ENCODE measurements around the gene KCNQ2. TPM values are rescaled to one million over a fixed set of nuclear protein-coding genes. Genes with fewer than 3 reads are reported as not detected.
"Not testable (repeated sequence)": the region's sequence is repeated elsewhere in the genome, so short reads cannot be mapped to it uniquely, and the experiment has no call there.

KCNQ2 gene
- polyA plus RNA-seq, 3 donors = not detected

- no peak overlapping the region for H3K4me2 ChIP-seq (replicated peaks; ENCODE audit: extremely low read depth, low read length, poor library complexity, severe bottlenecking)
- TF ChIP-seq CTCF (IDR thresholded peaks at IDR 0.05) = no peak
- Mint-ChIP-seq H3K9me3 (peaks cover 2 to 7% (median 4%) of the 10 kb centered on the region in 7 donors), H3K4me3 (no peak overlapping the region), H3K27me3 (ENCODE audit: low read depth in 3 of 3) (peaks cover 12 to 43% (median 23%) of the 10 kb centered on the region in 3 donors), H3K4me1 (no peaks in the 10 kb centered on the region), H3K36me3 (no peaks in the 10 kb centered on the region), H3K27ac (no peak overlapping the region)
- WGBS (ENCODE audit: insufficient coverage) = 94% methylated on average over 15 of the region's 21 CpGs
- H3K79me2 ChIP-seq (ENCODE audit: insufficient read depth, low read length) = no peaks in the 10 kb centered on the region
- no peaks in the 10 kb centered on the region for H3K36me3 ChIP-seq (replicated peaks in 1 of 2; ENCODE audit: control insufficient read depth in 1 of 2, insufficient read depth in 2 of 2, low read length in 2 of 2)
- H3K27ac ChIP-seq (ENCODE audit: low read depth in 1 of 2, low read length in 2 of 2) = no peak overlapping the region
- peaks cover 0 to 19% of the 10 kb centered on the region in 2 donors for H3K27me3 ChIP-seq (ENCODE audit: control insufficient read depth in 2 of 2, insufficient read depth in 2 of 2, low read length in 2 of 2)
- no peak overlapping the region for H3K9ac ChIP-seq (ENCODE audit: insufficient read depth, low read length, poor library complexity, severe bottlenecking)
- H2AFZ ChIP-seq (ENCODE audit: insufficient read depth, low read depth, low read length, poor library complexity, severe bottlenecking) = no peak overlapping the region
- H4K20me1 ChIP-seq (ENCODE audit: insufficient read depth, low read length) = no peaks in the 10 kb centered on the region
- no peak for DNase-seq
- H3K4me3 ChIP-seq (replicated peaks in 1 of 3; ENCODE audit: low read depth in 2 of 3, low read length in 3 of 3) = no peak overlapping the region
- no peaks in the 10 kb centered on the region for H3K4me1 ChIP-seq (ENCODE audit: control insufficient read depth in 1 of 2, insufficient read depth in 2 of 2, low read length in 2 of 2)
- intact Hi-C loops (cut with micrococcal nuclease) = loop anchor here in 1 of 2 donors (2.0 kb wide), 1 partner anchor 70 kb away; no protein-coding TSS in a partner anchor
- H3K9me3 ChIP-seq (replicated peaks in 1 of 2; ENCODE audit: control insufficient read depth in 1 of 2, insufficient read depth in 1 of 2, low read length in 2 of 2) = peaks cover 0 to 5% of the 10 kb centered on the region in 2 donors
Measured at GRCh38 chr20:63380346-63380870, 92.0 kb downstream of the KCNQ2 start.

GRCh38 chr20:63379872-63380271 is 92.6 kb downstream of the KCNQ2 start:
- H2AFZ ChIP-seq (ENCODE audit: insufficient read depth, low read depth, low read length, poor library complexity, severe bottlenecking); H3K4me1 ChIP-seq (ENCODE audit: control insufficient read depth in 1 of 2, insufficient read depth in 2 of 2, low read length in 2 of 2); H3K4me3 Mint-ChIP-seq; H3K4me1 Mint-ChIP-seq; H3K36me3 Mint-ChIP-seq; H3K27ac Mint-ChIP-seq; H3K4me2 ChIP-seq (replicated peaks; ENCODE audit: extremely low read depth, low read length, poor library complexity, severe bottlenecking); H3K36me3 ChIP-seq (replicated peaks in 1 of 2; ENCODE audit: control insufficient read depth in 1 of 2, insufficient read depth in 2 of 2, low read length in 2 of 2); H3K4me3 ChIP-seq (replicated peaks in 1 of 3; ENCODE audit: low read depth in 2 of 3, low read length in 3 of 3); H3K9me3 Mint-ChIP-seq; H4K20me1 ChIP-seq (ENCODE audit: insufficient read depth, low read length); H3K9me3 ChIP-seq (replicated peaks in 1 of 2; ENCODE audit: control insufficient read depth in 1 of 2, insufficient read depth in 1 of 2, low read length in 2 of 2); H3K27ac ChIP-seq (ENCODE audit: low read depth in 1 of 2, low read length in 2 of 2); DNase-seq; H3K9ac ChIP-seq (ENCODE audit: insufficient read depth, low read length, poor library complexity, severe bottlenecking); H3K79me2 ChIP-seq (ENCODE audit: insufficient read depth, low read length): not testable (repeated sequence)
- H3K27me3 Mint-ChIP-seq (ENCODE audit: low read depth in 3 of 3) = peaks cover 12 to 44% (median 22%) of the 10 kb centered on the region in 3 donors
- H3K27me3 ChIP-seq (ENCODE audit: control insufficient read depth in 2 of 2, insufficient read depth in 2 of 2, low read length in 2 of 2) = peaks cover 0 to 19% of the 10 kb centered on the region in 2 donors
- 85% methylated on average over 3 of the region's 9 CpGs for WGBS (ENCODE audit: insufficient coverage)
- intact Hi-C loops (cut with micrococcal nuclease) = loop anchor here in 1 of 2 donors (2.0 kb wide), 1 partner anchor 69 kb away; no protein-coding TSS in a partner anchor
